H7 (cell line): Measurements from ENCODE around the gene CIB4. TPM values are rescaled to one million over a fixed set of nuclear protein-coding genes. Genes with fewer than 3 reads are reported as not detected.
A peak's percentile ranks its signal among the peaks of the same experiment; 100 is the strongest.

ENCODE experiments used
- DNase-seq: peaks from one replicate; pipeline ENCODE4 v3.0.0; 2012
- H3K27me3 ChIP-seq: 2 replicates; pipeline ENCODE4 v1.6.0; 2011; ENCODE audit warnings: mild to moderate bottlenecking, low read length; ENCODE audit not compliant: control insufficient read depth, insufficient read depth
- H3K36me3 ChIP-seq: replicated peaks from 2 replicates; pipeline ENCODE4 v1.5.1; 2011; ENCODE audit warnings: low read length; ENCODE audit not compliant: control insufficient read depth, insufficient read depth
- H3K4me3 ChIP-seq: 2 replicates; pipeline ENCODE4 v1.5.1; 2011; ENCODE audit warnings: low read depth, mild to moderate bottlenecking, control low read depth, low read length, moderate library complexity; ENCODE audit not compliant: insufficient read depth
- total RNA-seq: library from RNA; depleted of rRNA; stranded (reverse); fragments of >200 nt; shearing (Covaris generic); gene quantifications from 2 replicates; pipeline ENCODE4 v1.2.3, GENCODE V29; 2014

Gene CIB4
- total RNA-seq, 1 experiment from 2014 or later, result not detected

GRCh38 chr2:26555246-26556133 is 85.7 kb downstream of the CIB4 start:
- DNase-seq, result peak; percentile 75
- Histone ChIP-seq H3K27me3 (no peaks in the 10 kb centered on the region), H3K4me3 (no peak overlapping the region), H3K36me3 (no peaks in the 10 kb centered on the region)

- no peak for DNase-seq
Measured at GRCh38 chr2:26552641-26553374, 88.4 kb downstream of the CIB4 start.

GRCh38 chr2:26550276-26551015 is 90.7 kb downstream of the CIB4 start:
- Histone ChIP-seq H3K36me3 (no peaks in the 10 kb centered on the region), H3K27me3 (no peaks in the 10 kb centered on the region), H3K4me3 (no peak overlapping the region)
- DNase-seq, result no peak

More at GRCh38 chr2:26552641-26553374, 88.4 kb downstream of the CIB4 start:
- Histone ChIP-seq H3K4me3 (no peak overlapping the region), H3K36me3 (no peaks in the 10 kb centered on the region), H3K27me3 (no peaks in the 10 kb centered on the region)

GRCh38 chr2:26542676-26543505 is 98.3 kb downstream of the CIB4 start:
- no peak for DNase-seq
- Histone ChIP-seq H3K27me3 (no peaks in the 10 kb centered on the region), H3K4me3 (no peak overlapping the region), H3K36me3 (no peaks in the 10 kb centered on the region)

- H3K4me3 ChIP-seq, result no peak overlapping the region
- no peaks in the 10 kb centered on the region for H3K27me3 ChIP-seq
- H3K36me3 ChIP-seq, result no peaks in the 10 kb centered on the region
- no peak for DNase-seq
Measured at GRCh38 chr2:26542194-26542455, 99.0 kb downstream of the CIB4 start.

GRCh38 chr2:26541401-26542193 is 99.6 kb downstream of the CIB4 start:
- no peak for DNase-seq
- no peaks in the 10 kb centered on the region for H3K36me3 ChIP-seq
- no peak overlapping the region for H3K4me3 ChIP-seq
- H3K27me3 ChIP-seq, result no peaks in the 10 kb centered on the region

GRCh38 chr2:26540961-26541360 is 100.2 kb downstream of the CIB4 start:
- Histone ChIP-seq H3K27me3 (no peaks in the 10 kb centered on the region), H3K36me3 (no peaks in the 10 kb centered on the region), H3K4me3 (no peak overlapping the region)
- DNase-seq, result peak; percentile 73

GRCh38 chr2:26540306-26540705 is 100.9 kb downstream of the CIB4 start:
- H3K27me3 ChIP-seq, result no peaks in the 10 kb centered on the region
- peak; percentile 64 for DNase-seq
- H3K36me3 ChIP-seq, result no peaks in the 10 kb centered on the region
- no peak overlapping the region for H3K4me3 ChIP-seq

- Histone ChIP-seq H3K27me3 (no peaks in the 10 kb centered on the region), H3K36me3 (no peaks in the 10 kb centered on the region), H3K4me3 (no peak overlapping the region)
- DNase-seq, result no peak
Measured at GRCh38 chr2:26537826-26538475, 103.2 kb downstream of the CIB4 start.

- no peaks in the 10 kb centered on the region for H3K36me3 ChIP-seq
- no peak overlapping the region for H3K4me3 ChIP-seq
- peak; percentile 61 for DNase-seq
- H3K27me3 ChIP-seq, result no peaks in the 10 kb centered on the region
Measured at GRCh38 chr2:26537069-26537825, 103.9 kb downstream of the CIB4 start.

GRCh38 chr2:26536371-26537068 is 104.6 kb downstream of the CIB4 start:
- DNase-seq, result no peak
- H3K4me3 ChIP-seq, result no peak overlapping the region
- no peaks in the 10 kb centered on the region for H3K27me3 ChIP-seq
- no peaks in the 10 kb centered on the region for H3K36me3 ChIP-seq

- DNase-seq, result no peak
Measured at GRCh38 chr2:26535663-26536275, 105.4 kb downstream of the CIB4 start.

More at GRCh38 chr2:26535663-26536275, 105.4 kb downstream of the CIB4 start:
- H3K27me3 ChIP-seq, result no peaks in the 10 kb centered on the region
- no peak overlapping the region for H3K4me3 ChIP-seq
- H3K36me3 ChIP-seq, result no peaks in the 10 kb centered on the region
